Caco-2 (cell line): ENCODE measurements around the gene COL8A1. TPM values are rescaled to one million over a fixed set of nuclear protein-coding genes. Genes with fewer than 3 reads are reported as not detected.

Experiments
- BruUV-seq: library from RNA; stranded (reverse); fragments of 400-500 nt; replicated peaks from 2 replicates; lab custom pipeline; 2021; lab: Mats Ljungman, UMichigan
- CTCF ChIA-PET: fragments of 300-600 bp; sonication (Branson Sonifier 250); formaldehyde crosslinking; loops from one replicate; lab custom pipeline; 2022; ENCODE audit warnings: antibody characterized with exemption; lab: Charles Lee
- POLR2A ChIA-PET: fragments of 300-600 bp; sonication (Branson Sonifier 250); formaldehyde crosslinking; loops from one replicate; lab custom pipeline; 2022; ENCODE audit warnings: antibody characterized with exemption; lab: Charles Lee
- DNase-seq, 2 experiments: peaks; one replicate each; pipeline versions ENCODE4 v3.0.0 to v3.0.0-alpha.2; 2020 to 2022
- H3K27me3 ChIP-seq: replicated peaks from 2 replicates; pipeline ENCODE4 v1.6.0; 2011; ENCODE audit warnings: low read length; ENCODE audit not compliant: control insufficient read depth, insufficient read depth
- H3K36me3 ChIP-seq: 2 replicates; pipeline ENCODE4 v1.5.1; 2011; ENCODE audit warnings: low read length; ENCODE audit not compliant: control insufficient read depth, insufficient read depth
- H3K4me1 ChIP-seq: fragments of 250-450 bp; sonication (Bioruptor Pico); 2 replicates; pipeline ENCODE4 v1.5.1; 2020; ENCODE audit warnings: mild to moderate bottlenecking
- H3K4me3 ChIP-seq: 2 replicates; pipeline ENCODE4 v1.5.1; 2011; ENCODE audit warnings: low read depth, mild to moderate bottlenecking, control low read depth, low read length
- H3K9me3 ChIP-seq: fragments of 250-450 bp; sonication (Bioruptor Pico); 2 replicates; pipeline ENCODE4 v1.5.1; 2020; ENCODE audit warnings: mild to moderate bottlenecking, moderate library complexity
- H3K27ac Mint-ChIP-seq: one replicate; pipeline ENCODE4 v1.8.0; 2022; ENCODE audit warnings: mixed read lengths; ENCODE audit not compliant: unreplicated experiment
- H3K27me3 Mint-ChIP-seq: one replicate; pipeline ENCODE4 v1.8.0; 2022; ENCODE audit warnings: mixed read lengths; ENCODE audit not compliant: insufficient read depth, unreplicated experiment
- H3K36me3 Mint-ChIP-seq: one replicate; pipeline ENCODE4 v1.8.0; 2022; ENCODE audit warnings: mild to moderate bottlenecking, mixed read lengths; ENCODE audit not compliant: insufficient read depth, unreplicated experiment
- H3K4me1 Mint-ChIP-seq: one replicate; pipeline ENCODE4 v1.8.0; 2022; ENCODE audit warnings: low read depth, mixed read lengths; ENCODE audit not compliant: unreplicated experiment
- H3K4me3 Mint-ChIP-seq: one replicate; pipeline ENCODE4 v1.8.0; 2022; ENCODE audit warnings: mild to moderate bottlenecking, moderate library complexity, mixed read lengths; ENCODE audit not compliant: unreplicated experiment
- H3K9me3 Mint-ChIP-seq: one replicate; pipeline ENCODE4 v1.8.0; 2022; ENCODE audit warnings: mixed read lengths; ENCODE audit not compliant: unreplicated experiment
- intact Hi-C: fragments of 100-400 bp; cut with micrococcal nuclease; formaldehyde crosslinking; loops from one replicate; pipeline ENCODE4 v1.10.0; 2022; ENCODE audit not compliant: unreplicated experiment
- total RNA-seq: library from RNA; stranded (reverse); gene quantifications from 2 replicates; pipeline ENCODE4 v1.2.3, GENCODE V29; 2022
- TF ChIP-seq, protein P1 (sequence below), 2 experiments: fragments of 200-600 bp in 1 of 2; IDR thresholded peaks; 1 replicate in 1 of 2; 2 replicates in 1 of 2; pipeline versions ENCODE4 v1.5.1 to v1.8.0; 2011 to 2022; ENCODE audit warnings: antibody characterized with exemption in 1 of 2, control low read depth in 1 of 2, inconsistent platforms in 1 of 2, low read depth in 1 of 2, low read length in 1 of 2, mild to moderate bottlenecking in 1 of 2, moderate library complexity in 1 of 2; ENCODE audit not compliant: insufficient read depth in 1 of 2, severe bottlenecking in 1 of 2, unreplicated experiment in 1 of 2

The COL8A1 gene
- total RNA-seq, 1 experiment from 2014 or later: not detected

- H3K27ac Mint-ChIP-seq: no peak overlapping the region
- CTCF ChIA-PET: no interaction called here
- no peaks in the 10 kb centered on the region; the same call in 1 of the 2 replicates for H3K27me3 ChIP-seq
- BruUV-seq: no TSS peak
- no peak for DNase-seq
- H3K4me1 ChIP-seq: no peaks in the 10 kb centered on the region
- H3K27me3 Mint-ChIP-seq: peaks cover 4% of the 10 kb centered on the region
- TF ChIP-seq, protein P1, sequence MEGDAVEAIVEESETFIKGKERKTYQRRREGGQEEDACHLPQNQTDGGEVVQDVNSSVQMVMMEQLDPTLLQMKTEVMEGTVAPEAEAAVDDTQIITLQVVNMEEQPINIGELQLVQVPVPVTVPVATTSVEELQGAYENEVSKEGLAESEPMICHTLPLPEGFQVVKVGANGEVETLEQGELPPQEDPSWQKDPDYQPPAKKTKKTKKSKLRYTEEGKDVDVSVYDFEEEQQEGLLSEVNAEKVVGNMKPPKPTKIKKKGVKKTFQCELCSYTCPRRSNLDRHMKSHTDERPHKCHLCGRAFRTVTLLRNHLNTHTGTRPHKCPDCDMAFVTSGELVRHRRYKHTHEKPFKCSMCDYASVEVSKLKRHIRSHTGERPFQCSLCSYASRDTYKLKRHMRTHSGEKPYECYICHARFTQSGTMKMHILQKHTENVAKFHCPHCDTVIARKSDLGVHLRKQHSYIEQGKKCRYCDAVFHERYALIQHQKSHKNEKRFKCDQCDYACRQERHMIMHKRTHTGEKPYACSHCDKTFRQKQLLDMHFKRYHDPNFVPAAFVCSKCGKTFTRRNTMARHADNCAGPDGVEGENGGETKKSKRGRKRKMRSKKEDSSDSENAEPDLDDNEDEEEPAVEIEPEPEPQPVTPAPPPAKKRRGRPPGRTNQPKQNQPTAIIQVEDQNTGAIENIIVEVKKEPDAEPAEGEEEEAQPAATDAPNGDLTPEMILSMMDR (IDR thresholded peaks at IDR 0.05; ENCODE audit: insufficient read depth in 1 of 2, low read depth in 1 of 2, low read length in 1 of 2, severe bottlenecking in 1 of 2, unreplicated experiment in 1 of 2): no peak
- H3K4me1 Mint-ChIP-seq: no peaks in the 10 kb centered on the region
- H3K4me3 Mint-ChIP-seq: no peak overlapping the region
- H3K36me3 ChIP-seq: no peaks in the 10 kb centered on the region
- H3K9me3 ChIP-seq: no peaks in the 10 kb centered on the region
- POLR2A ChIA-PET: no interaction called here
- no peaks in the 10 kb centered on the region for H3K36me3 Mint-ChIP-seq
- H3K4me3 ChIP-seq: no peak overlapping the region
- intact Hi-C loops: no loop called here
- H3K9me3 Mint-ChIP-seq: no peaks in the 10 kb centered on the region
Measured at GRCh38 chr3:99666201-99666600, 27.8 kb downstream of the COL8A1 start.

DNA sequence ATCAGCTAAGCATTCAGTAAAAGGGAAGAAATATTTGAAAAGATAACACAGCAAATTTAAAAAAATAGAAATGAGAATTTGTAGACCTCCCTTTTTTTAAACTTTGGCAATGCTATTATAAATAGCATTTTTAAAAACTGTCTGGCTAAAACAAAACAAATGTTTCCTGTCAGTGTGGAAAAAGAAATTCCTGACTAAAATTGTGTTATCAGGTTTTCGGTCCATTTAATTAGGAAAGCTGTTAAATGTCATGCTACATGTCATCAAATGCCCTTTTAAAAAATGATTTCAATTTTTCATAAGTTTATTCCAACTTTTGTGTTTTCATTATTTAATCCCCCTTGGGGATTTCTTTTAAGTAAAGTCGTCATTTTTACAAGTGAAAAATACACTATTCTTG lies 29.6 kb downstream of the COL8A1 start:
- no peaks in the 10 kb centered on the region for H3K27me3 Mint-ChIP-seq
- CTCF ChIA-PET: no interaction called here

DNA sequence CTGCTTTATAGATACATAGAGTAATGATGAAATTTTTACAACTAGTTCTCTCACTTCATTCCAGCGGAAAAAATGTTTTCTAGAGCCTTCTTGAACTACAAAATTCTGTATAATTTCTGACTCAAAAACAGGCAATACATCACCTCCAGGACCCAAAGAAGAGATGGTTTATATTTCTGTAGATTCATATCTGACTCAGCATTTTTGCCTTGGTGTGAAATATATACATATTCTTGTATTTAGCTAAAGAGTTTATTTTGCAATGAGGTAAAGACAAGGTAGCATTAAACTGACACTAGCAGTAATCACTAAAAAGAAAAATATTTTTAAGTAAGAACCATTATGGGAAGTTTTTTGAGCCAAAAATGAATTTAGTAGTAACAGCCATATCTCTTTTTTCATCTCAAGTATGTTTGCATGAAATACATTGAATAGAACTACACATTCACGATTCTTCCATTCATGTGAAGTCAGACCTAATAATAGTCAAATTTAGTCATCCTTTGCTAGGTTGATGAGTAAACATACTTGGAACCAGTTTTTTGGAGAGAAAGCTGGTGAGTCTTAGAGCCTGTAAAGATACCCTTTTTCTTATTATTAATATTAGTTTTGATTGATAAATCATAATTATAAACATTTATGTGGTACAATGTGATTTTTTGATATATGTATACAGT lies 31.6 kb downstream of the COL8A1 start:
- POLR2A ChIA-PET: no interaction called here

More for the DNA sequence above, 29.6 kb downstream of the COL8A1 start:
- Histone ChIP-seq H3K9me3 (no peaks in the 10 kb centered on the region), H3K27me3 (no peaks in the 10 kb centered on the region; the same call in 1 of the 2 replicates), H3K36me3 (no peaks in the 10 kb centered on the region), H3K4me3 (no peak overlapping the region), H3K4me1 (no peaks in the 10 kb centered on the region)
- no TSS peak for BruUV-seq
- H3K36me3 Mint-ChIP-seq: no peaks in the 10 kb centered on the region
- no peak for DNase-seq
- no peaks in the 10 kb centered on the region for H3K9me3 Mint-ChIP-seq
- no peaks in the 10 kb centered on the region for H3K4me1 Mint-ChIP-seq
- H3K4me3 Mint-ChIP-seq: no peak overlapping the region
- TF ChIP-seq, protein P1 (IDR thresholded peaks at IDR 0.05; ENCODE audit: insufficient read depth in 1 of 2, low read depth in 1 of 2, low read length in 1 of 2, severe bottlenecking in 1 of 2, unreplicated experiment in 1 of 2): no peak
- POLR2A ChIA-PET: no interaction called here
- no peak overlapping the region for H3K27ac Mint-ChIP-seq
- intact Hi-C loops: no loop called here

More for the DNA sequence above, 31.6 kb downstream of the COL8A1 start:
- H3K9me3 Mint-ChIP-seq: no peaks in the 10 kb centered on the region
- no peak overlapping the region for H3K27ac Mint-ChIP-seq
- Histone ChIP-seq H3K4me1 (no peaks in the 10 kb centered on the region), H3K4me3 (no peak overlapping the region), H3K27me3 (no peaks in the 10 kb centered on the region), H3K36me3 (no peaks in the 10 kb centered on the region), H3K9me3 (no peaks in the 10 kb centered on the region)
- no peaks in the 10 kb centered on the region for H3K27me3 Mint-ChIP-seq
- CTCF ChIA-PET: no interaction called here
- no peaks in the 10 kb centered on the region for H3K36me3 Mint-ChIP-seq
- no peak overlapping the region for H3K4me3 Mint-ChIP-seq
- no peak for DNase-seq
- intact Hi-C loops: no loop called here
- TF ChIP-seq, protein P1 (IDR thresholded peaks at IDR 0.05; ENCODE audit: insufficient read depth in 1 of 2, low read depth in 1 of 2, low read length in 1 of 2, severe bottlenecking in 1 of 2, unreplicated experiment in 1 of 2): no peak
- no TSS peak for BruUV-seq
- no peaks in the 10 kb centered on the region for H3K4me1 Mint-ChIP-seq
